HL-60 (cell line): Measurements from ENCODE around the gene ITFG1.

ENCODE experiments used
- DNase-seq, 2 experiments: peaks; one replicate each; pipeline ENCODE4 v3.0.0-alpha.2; 2010 to 2020; ENCODE audit warnings: low read depth in 1 of 2, low spot score in 1 of 2
- H3K27ac ChIP-seq: fragments of 250-450 bp; sonication (Bioruptor Pico); replicated peaks from 2 replicates; pipeline ENCODE4 v1.5.1; 2020; ENCODE audit warnings: mild to moderate bottlenecking, moderate library complexity
- H3K27me3 ChIP-seq: fragments of 250-450 bp; sonication (Bioruptor Pico); 2 replicates; pipeline ENCODE4 v1.5.1; 2021; ENCODE audit warnings: mild to moderate bottlenecking, moderate library complexity; ENCODE audit not compliant: insufficient read depth, poor library complexity, severe bottlenecking
- H3K4me3 ChIP-seq: replicated peaks from 2 replicates; pipeline ENCODE4 v1.5.1; 2011; ENCODE audit warnings: mild to moderate bottlenecking, control low read depth, low read length; ENCODE audit not compliant: insufficient read depth
- CTCF ChIP-seq: IDR thresholded peaks from one replicate; pipeline ENCODE4 v1.5.1; 2011; ENCODE audit warnings: low read length, control low read depth, inconsistent platforms; ENCODE audit not compliant: insufficient read depth
- GABPA ChIP-seq: IDR thresholded peaks from 2 replicates; pipeline ENCODE4 v1.6.1; 2012; ENCODE audit warnings: low read depth
- POLR2AphosphoS5 ChIP-seq: IDR thresholded peaks from 2 replicates; pipeline ENCODE4 v1.6.1; 2012; ENCODE audit warnings: low read depth
- SPI1 ChIP-seq: IDR thresholded peaks from 2 replicates; pipeline ENCODE4 v1.6.1; 2012; ENCODE audit warnings: low read depth, mild to moderate bottlenecking, borderline replicate concordance
- TF ChIP-seq, protein P1 (sequence below): IDR thresholded peaks from 2 replicates; pipeline ENCODE4 v1.6.1; 2012; ENCODE audit warnings: low read depth; ENCODE audit not compliant: insufficient replicate concordance

The ITFG1 gene

GRCh38 chr16:47486856-47487255, 26.0 kb upstream of the ITFG1 start:
- Histone ChIP-seq H3K27ac (no peak overlapping the region), H3K4me3 (no peak overlapping the region), H3K27me3 (no peaks in the 10 kb centered on the region)
- no peak for DNase-seq
- TF ChIP-seq POLR2AphosphoS5 = no peak
- TF ChIP-seq, protein P1, sequence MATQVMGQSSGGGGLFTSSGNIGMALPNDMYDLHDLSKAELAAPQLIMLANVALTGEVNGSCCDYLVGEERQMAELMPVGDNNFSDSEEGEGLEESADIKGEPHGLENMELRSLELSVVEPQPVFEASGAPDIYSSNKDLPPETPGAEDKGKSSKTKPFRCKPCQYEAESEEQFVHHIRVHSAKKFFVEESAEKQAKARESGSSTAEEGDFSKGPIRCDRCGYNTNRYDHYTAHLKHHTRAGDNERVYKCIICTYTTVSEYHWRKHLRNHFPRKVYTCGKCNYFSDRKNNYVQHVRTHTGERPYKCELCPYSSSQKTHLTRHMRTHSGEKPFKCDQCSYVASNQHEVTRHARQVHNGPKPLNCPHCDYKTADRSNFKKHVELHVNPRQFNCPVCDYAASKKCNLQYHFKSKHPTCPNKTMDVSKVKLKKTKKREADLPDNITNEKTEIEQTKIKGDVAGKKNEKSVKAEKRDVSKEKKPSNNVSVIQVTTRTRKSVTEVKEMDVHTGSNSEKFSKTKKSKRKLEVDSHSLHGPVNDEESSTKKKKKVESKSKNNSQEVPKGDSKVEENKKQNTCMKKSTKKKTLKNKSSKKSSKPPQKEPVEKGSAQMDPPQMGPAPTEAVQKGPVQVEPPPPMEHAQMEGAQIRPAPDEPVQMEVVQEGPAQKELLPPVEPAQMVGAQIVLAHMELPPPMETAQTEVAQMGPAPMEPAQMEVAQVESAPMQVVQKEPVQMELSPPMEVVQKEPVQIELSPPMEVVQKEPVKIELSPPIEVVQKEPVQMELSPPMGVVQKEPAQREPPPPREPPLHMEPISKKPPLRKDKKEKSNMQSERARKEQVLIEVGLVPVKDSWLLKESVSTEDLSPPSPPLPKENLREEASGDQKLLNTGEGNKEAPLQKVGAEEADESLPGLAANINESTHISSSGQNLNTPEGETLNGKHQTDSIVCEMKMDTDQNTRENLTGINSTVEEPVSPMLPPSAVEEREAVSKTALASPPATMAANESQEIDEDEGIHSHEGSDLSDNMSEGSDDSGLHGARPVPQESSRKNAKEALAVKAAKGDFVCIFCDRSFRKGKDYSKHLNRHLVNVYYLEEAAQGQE = no peak
- no peak for TF ChIP-seq SPI1
- no peak for TF ChIP-seq GABPA
- TF ChIP-seq CTCF = no peak

- DNase-seq = no peak
- no peaks in the 10 kb centered on the region for H3K27me3 ChIP-seq
- H3K4me3 ChIP-seq = no peak overlapping the region
- TF ChIP-seq POLR2AphosphoS5 (no peak), CTCF (no peak), SPI1 (no peak), GABPA (no peak)
- TF ChIP-seq, protein P1 = no peak
- no peak overlapping the region for H3K27ac ChIP-seq
These were observed 22.8 kb upstream of the ITFG1 start for GRCh38 chr16:47483616-47484015.

- Histone ChIP-seq H3K27ac (no peak overlapping the region), H3K4me3 (no peak overlapping the region), H3K27me3 (no peaks in the 10 kb centered on the region)
- no peak for DNase-seq
- TF ChIP-seq GABPA = no peak
- TF ChIP-seq SPI1 = no peak
- TF ChIP-seq, protein P1 = no peak
- TF ChIP-seq CTCF = no peak
These were observed 21.0 kb upstream of the ITFG1 start for GRCh38 chr16:47481698-47482374.
